Central memory CD8-positive, alpha-beta T cell (primary cell): ENCODE measurements around the gene ZNF662.
A peak's percentile ranks its signal among the peaks of the same experiment; 100 is the strongest.

Experiments used
- ATAC-seq: fragments of 150-1000 bp; cut with Tn5 transposase; replicated peaks from 2 replicates; pipeline ENCODE4 v1.10.0; 2022; ENCODE audit warnings: mild to moderate bottlenecking, moderate FRiP score, moderate number of reproducible peaks; ENCODE audit not compliant: poor library complexity, severe bottlenecking; ENCODE audit errors: extremely low read depth
- DNase-seq, 2 donors: peaks; one replicate each; pipeline ENCODE4 v3.0.0; 2021; ENCODE audit warnings: low spot score in 2 of 2
- H3K27ac Mint-ChIP-seq: one replicate; pipeline ENCODE4 v1.8.0; 2022; ENCODE audit warnings: low read depth, mild to moderate bottlenecking, moderate library complexity, mixed read lengths
- H3K27me3 Mint-ChIP-seq: one replicate; pipeline ENCODE4 v1.8.0; 2022; ENCODE audit warnings: mixed read lengths
- H3K36me3 Mint-ChIP-seq: one replicate; pipeline ENCODE4 v1.8.0; 2022; ENCODE audit warnings: mild to moderate bottlenecking, moderate library complexity, mixed read lengths; ENCODE audit not compliant: insufficient read depth
- H3K4me1 Mint-ChIP-seq: one replicate; pipeline ENCODE4 v1.8.0; 2022; ENCODE audit warnings: mixed read lengths
- H3K4me3 Mint-ChIP-seq: one replicate; pipeline ENCODE4 v1.8.0; 2022; ENCODE audit warnings: mild to moderate bottlenecking, moderate library complexity, mixed read lengths
- H3K9me3 Mint-ChIP-seq: one replicate; pipeline ENCODE4 v1.8.0; 2022; ENCODE audit warnings: mixed read lengths

Gene ZNF662

GRCh38 chr3:42906070-42906847, at the start of gene ZNF662:
Gene ZNF662 (plus strand): TSS chr3:42906142. CDS start chr3:42908115, 1,973 bp downstream.
- peaks cover 14% of the 10 kb centered on the region for H3K9me3 Mint-ChIP-seq
- peak within 1 kb of the TSS; percentile 56 for H3K4me3 Mint-ChIP-seq
- H3K36me3 Mint-ChIP-seq: peaks cover 3% of the 10 kb centered on the region
- ATAC-seq (no peak), DNase-seq (no peak)
- H3K4me1 Mint-ChIP-seq: no peaks in the 10 kb centered on the region
- peaks cover 57% of the 10 kb centered on the region for H3K27me3 Mint-ChIP-seq
- no peak within 1 kb of the TSS for H3K27ac Mint-ChIP-seq

GRCh38 chr3:42856544-42856943, 49.4 kb upstream of the ZNF662 start:
- Mint-ChIP-seq H3K27me3 (peaks cover 39% of the 10 kb centered on the region), H3K27ac (no peak overlapping the region), H3K36me3 (no peaks in the 10 kb centered on the region), H3K4me3 (no peak overlapping the region), H3K4me1 (no peaks in the 10 kb centered on the region), H3K9me3 (no peaks in the 10 kb centered on the region)
- ATAC-seq (no peak), DNase-seq (no peak)

- Mint-ChIP-seq H3K4me3 (no peak overlapping the region), H3K27ac (no peak overlapping the region), H3K9me3 (no peaks in the 10 kb centered on the region), H3K36me3 (no peaks in the 10 kb centered on the region), H3K27me3 (peaks cover 22% of the 10 kb centered on the region), H3K4me1 (no peaks in the 10 kb centered on the region)
- DNase-seq: no peak
- ATAC-seq: no peak
Measured at GRCh38 chr3:42864321-42864950, 41.5 kb upstream of the ZNF662 start.

- DNase-seq: no peak
- no peak overlapping the region for H3K4me3 Mint-ChIP-seq
- H3K36me3 Mint-ChIP-seq: no peaks in the 10 kb centered on the region
- H3K9me3 Mint-ChIP-seq: no peaks in the 10 kb centered on the region
- ATAC-seq: no peak
- peaks cover 19% of the 10 kb centered on the region for H3K27me3 Mint-ChIP-seq
- H3K27ac Mint-ChIP-seq: no peak overlapping the region
- no peaks in the 10 kb centered on the region for H3K4me1 Mint-ChIP-seq
Measured at GRCh38 chr3:42865256-42865655, 40.7 kb upstream of the ZNF662 start.

- Mint-ChIP-seq H3K9me3 (no peaks in the 10 kb centered on the region), H3K27ac (no peak overlapping the region), H3K4me3 (no peak overlapping the region), H3K36me3 (no peaks in the 10 kb centered on the region), H3K4me1 (no peaks in the 10 kb centered on the region), H3K27me3 (peaks cover 4% of the 10 kb centered on the region)
- no peak for DNase-seq
- ATAC-seq: no peak
Measured at GRCh38 chr3:42867138-42867537, 38.8 kb upstream of the ZNF662 start.

- DNase-seq (no peak), ATAC-seq (no peak)
- H3K27me3 Mint-ChIP-seq: peaks cover 12% of the 10 kb centered on the region
- H3K4me3 Mint-ChIP-seq: no peak overlapping the region
- no peaks in the 10 kb centered on the region for H3K4me1 Mint-ChIP-seq
- H3K9me3 Mint-ChIP-seq: no peaks in the 10 kb centered on the region
- no peaks in the 10 kb centered on the region for H3K36me3 Mint-ChIP-seq
- H3K27ac Mint-ChIP-seq: no peak overlapping the region
Measured at GRCh38 chr3:42868841-42869240, 37.1 kb upstream of the ZNF662 start.

- Mint-ChIP-seq H3K27me3 (peaks cover 12% of the 10 kb centered on the region), H3K36me3 (no peaks in the 10 kb centered on the region), H3K4me3 (no peak overlapping the region), H3K4me1 (no peaks in the 10 kb centered on the region), H3K9me3 (no peaks in the 10 kb centered on the region), H3K27ac (no peak overlapping the region)
- ATAC-seq (no peak), DNase-seq (no peak)
Measured at GRCh38 chr3:42871592-42872196, 34.2 kb upstream of the ZNF662 start.

GRCh38 chr3:42872718-42873117, 33.2 kb upstream of the ZNF662 start:
- DNase-seq (no peak), ATAC-seq (no peak)
- Mint-ChIP-seq H3K27me3 (peaks cover 12% of the 10 kb centered on the region), H3K27ac (no peak overlapping the region), H3K36me3 (no peaks in the 10 kb centered on the region), H3K4me1 (no peaks in the 10 kb centered on the region), H3K9me3 (no peaks in the 10 kb centered on the region), H3K4me3 (no peak overlapping the region)

- ATAC-seq (no peak), DNase-seq (no peak)
- Mint-ChIP-seq H3K27ac (no peak overlapping the region), H3K36me3 (no peaks in the 10 kb centered on the region), H3K27me3 (peaks cover 12% of the 10 kb centered on the region), H3K9me3 (no peaks in the 10 kb centered on the region), H3K4me3 (no peak overlapping the region), H3K4me1 (no peaks in the 10 kb centered on the region)
Measured at GRCh38 chr3:42873221-42873982, 32.5 kb upstream of the ZNF662 start.

- Mint-ChIP-seq H3K4me3 (no peak overlapping the region), H3K27me3 (peaks cover 12% of the 10 kb centered on the region), H3K4me1 (no peaks in the 10 kb centered on the region), H3K9me3 (no peaks in the 10 kb centered on the region), H3K27ac (no peak overlapping the region), H3K36me3 (no peaks in the 10 kb centered on the region)
- DNase-seq: no peak
- ATAC-seq: no peak
Measured at GRCh38 chr3:42874749-42875148, 31.2 kb upstream of the ZNF662 start.

GRCh38 chr3:42875325-42876151, 30.4 kb upstream of the ZNF662 start, which contains the start of gene CYP8B1:
Gene CYP8B1 (minus strand): TSS chr3:42875879. CDS start chr3:42875816, 63 bp downstream.
- ATAC-seq (no peak), DNase-seq (no peak)
- Mint-ChIP-seq H3K9me3 (no peaks in the 10 kb centered on the region), H3K36me3 (no peaks in the 10 kb centered on the region), H3K4me3 (no peak within 1 kb of the TSS), H3K27ac (no peak within 1 kb of the TSS), H3K4me1 (peaks cover 5% of the 10 kb centered on the region), H3K27me3 (peaks cover 12% of the 10 kb centered on the region)

GRCh38 chr3:42876401-42876800, 29.5 kb upstream of the ZNF662 start:
- no peaks in the 10 kb centered on the region for H3K9me3 Mint-ChIP-seq
- ATAC-seq (no peak), DNase-seq (no peak)
- peaks cover 1% of the 10 kb centered on the region for H3K36me3 Mint-ChIP-seq
- no peak overlapping the region for H3K27ac Mint-ChIP-seq
- H3K4me3 Mint-ChIP-seq: no peak overlapping the region
- H3K27me3 Mint-ChIP-seq: peaks cover 12% of the 10 kb centered on the region
- peaks cover 10% of the 10 kb centered on the region for H3K4me1 Mint-ChIP-seq
